Measurements from ENCODE around the gene ARHGAP6.

ARHGAP6 gene

GRCh38 chrX:11447418-11447817 is 218.3 kb downstream of the ARHGAP6 start:
- no peak overlapping the region for H3K9ac ChIP-seq (ENCODE audit: low read length)
- no peaks in the 10 kb centered on the region for H3K79me2 ChIP-seq (ENCODE audit: low read length)
- no peaks in the 10 kb centered on the region for H3F3A ChIP-seq (ENCODE audit: insufficient read depth, low read length)
- TF ChIP-seq CTCF (IDR thresholded peaks at IDR 0.05; ENCODE audit: low read length): no peak
- no peak for TF ChIP-seq EZH2phosphoT487 (IDR thresholded peaks at IDR 0.05; ENCODE audit: low read length)
- TF ChIP-seq EZH2 (optimal IDR thresholded peaks at IDR 0.05; ENCODE audit: low read depth, low read length): no peak
- H3K27me3 ChIP-seq (replicated peaks; ENCODE audit: insufficient read depth, low read length): no peaks in the 10 kb centered on the region
- no peaks in the 10 kb centered on the region for H3K9me3 ChIP-seq (replicated peaks; ENCODE audit: insufficient read depth, low read length)
- H3K4me3 ChIP-seq (ENCODE audit: low read length): no peak overlapping the region
- H3K36me3 ChIP-seq (replicated peaks; ENCODE audit: insufficient read depth, low read length): no peaks in the 10 kb centered on the region
- no peak overlapping the region for H3K27ac ChIP-seq (ENCODE audit: low read length)
- H4K20me1 ChIP-seq (ENCODE audit: insufficient read depth, low read length): no peaks in the 10 kb centered on the region
- H3K4me1 ChIP-seq (ENCODE audit: low read length): no peaks in the 10 kb centered on the region
- no peak overlapping the region for H2AFZ ChIP-seq (ENCODE audit: low read length)
- H3K9me2 ChIP-seq (replicated peaks; ENCODE audit: insufficient read depth, low read length): no peaks in the 10 kb centered on the region
- no peak for DNase-seq
- H3K4me2 ChIP-seq (ENCODE audit: low read depth, low read length): no peak overlapping the region

- no peaks in the 10 kb centered on the region for H3K9me3 ChIP-seq (replicated peaks; ENCODE audit: insufficient read depth, low read length)
- H3F3A ChIP-seq (ENCODE audit: insufficient read depth, low read length): no peaks in the 10 kb centered on the region
- no peak for DNase-seq
- no peak overlapping the region for H3K4me2 ChIP-seq (ENCODE audit: low read depth, low read length)
- no peak overlapping the region for H3K9ac ChIP-seq (ENCODE audit: low read length)
- TF ChIP-seq CTCF (IDR thresholded peaks at IDR 0.05; ENCODE audit: low read length) (no peak), EZH2 (optimal IDR thresholded peaks at IDR 0.05; ENCODE audit: low read depth, low read length) (no peak), EZH2phosphoT487 (IDR thresholded peaks at IDR 0.05; ENCODE audit: low read length) (no peak)
- H4K20me1 ChIP-seq (ENCODE audit: insufficient read depth, low read length): no peaks in the 10 kb centered on the region
- H3K79me2 ChIP-seq (ENCODE audit: low read length): no peaks in the 10 kb centered on the region
- H3K9me2 ChIP-seq (replicated peaks; ENCODE audit: insufficient read depth, low read length): no peaks in the 10 kb centered on the region
- H3K27ac ChIP-seq (ENCODE audit: low read length): no peak overlapping the region
- H3K27me3 ChIP-seq (replicated peaks; ENCODE audit: insufficient read depth, low read length): no peaks in the 10 kb centered on the region
- H3K4me3 ChIP-seq (ENCODE audit: low read length): no peak overlapping the region
- no peaks in the 10 kb centered on the region for H3K36me3 ChIP-seq (replicated peaks; ENCODE audit: insufficient read depth, low read length)
- no peak overlapping the region for H2AFZ ChIP-seq (ENCODE audit: low read length)
- H3K4me1 ChIP-seq (ENCODE audit: low read length): no peaks in the 10 kb centered on the region
Observed at GRCh38 chrX:11446949-11447348, 218.8 kb downstream of the ARHGAP6 start.

- no peak overlapping the region for H3K27ac ChIP-seq (ENCODE audit: low read length)
- H3K4me2 ChIP-seq (ENCODE audit: low read depth, low read length): no peak overlapping the region
- no peaks in the 10 kb centered on the region for H3K36me3 ChIP-seq (replicated peaks; ENCODE audit: insufficient read depth, low read length)
- H3K4me1 ChIP-seq (ENCODE audit: low read length): no peaks in the 10 kb centered on the region
- no peak overlapping the region for H3K9ac ChIP-seq (ENCODE audit: low read length)
- H2AFZ ChIP-seq (ENCODE audit: low read length): no peak overlapping the region
- no peaks in the 10 kb centered on the region for H3K79me2 ChIP-seq (ENCODE audit: low read length)
- no peaks in the 10 kb centered on the region for H3K9me3 ChIP-seq (replicated peaks; ENCODE audit: insufficient read depth, low read length)
- no peaks in the 10 kb centered on the region for H3K9me2 ChIP-seq (replicated peaks; ENCODE audit: insufficient read depth, low read length)
- H3K4me3 ChIP-seq (ENCODE audit: low read length): no peak overlapping the region
- no peaks in the 10 kb centered on the region for H3F3A ChIP-seq (ENCODE audit: insufficient read depth, low read length)
- TF ChIP-seq CTCF (IDR thresholded peaks at IDR 0.05; ENCODE audit: low read length) (no peak), EZH2 (optimal IDR thresholded peaks at IDR 0.05; ENCODE audit: low read depth, low read length) (no peak), EZH2phosphoT487 (IDR thresholded peaks at IDR 0.05; ENCODE audit: low read length) (no peak)
- no peaks in the 10 kb centered on the region for H3K27me3 ChIP-seq (replicated peaks; ENCODE audit: insufficient read depth, low read length)
- no peaks in the 10 kb centered on the region for H4K20me1 ChIP-seq (ENCODE audit: insufficient read depth, low read length)
- DNase-seq: no peak
Observed at GRCh38 chrX:11446336-11446735, 219.4 kb downstream of the ARHGAP6 start.
